ENCODE measurements around the gene ADAMTS18.

DNA sequence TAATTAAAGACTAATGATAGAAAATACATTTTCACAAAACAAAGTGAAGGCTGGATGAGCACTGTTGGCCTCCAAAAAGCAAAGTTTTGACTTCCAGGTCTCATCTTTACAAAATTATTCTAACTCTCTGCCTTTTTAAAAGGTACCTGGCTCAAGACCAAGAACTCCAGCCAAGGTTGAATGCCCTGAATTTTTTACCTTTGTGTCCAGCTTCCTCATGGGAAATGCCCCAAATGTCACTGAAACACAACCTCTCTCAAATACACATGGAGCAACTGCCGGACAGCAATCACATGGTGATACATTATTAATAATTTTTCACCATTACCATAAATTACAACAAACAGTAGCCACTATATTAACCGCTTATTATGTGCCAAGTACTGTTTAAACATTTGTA, 32.2 kb downstream of the ADAMTS18 start:
- TF ChIP-seq, protein P1, sequence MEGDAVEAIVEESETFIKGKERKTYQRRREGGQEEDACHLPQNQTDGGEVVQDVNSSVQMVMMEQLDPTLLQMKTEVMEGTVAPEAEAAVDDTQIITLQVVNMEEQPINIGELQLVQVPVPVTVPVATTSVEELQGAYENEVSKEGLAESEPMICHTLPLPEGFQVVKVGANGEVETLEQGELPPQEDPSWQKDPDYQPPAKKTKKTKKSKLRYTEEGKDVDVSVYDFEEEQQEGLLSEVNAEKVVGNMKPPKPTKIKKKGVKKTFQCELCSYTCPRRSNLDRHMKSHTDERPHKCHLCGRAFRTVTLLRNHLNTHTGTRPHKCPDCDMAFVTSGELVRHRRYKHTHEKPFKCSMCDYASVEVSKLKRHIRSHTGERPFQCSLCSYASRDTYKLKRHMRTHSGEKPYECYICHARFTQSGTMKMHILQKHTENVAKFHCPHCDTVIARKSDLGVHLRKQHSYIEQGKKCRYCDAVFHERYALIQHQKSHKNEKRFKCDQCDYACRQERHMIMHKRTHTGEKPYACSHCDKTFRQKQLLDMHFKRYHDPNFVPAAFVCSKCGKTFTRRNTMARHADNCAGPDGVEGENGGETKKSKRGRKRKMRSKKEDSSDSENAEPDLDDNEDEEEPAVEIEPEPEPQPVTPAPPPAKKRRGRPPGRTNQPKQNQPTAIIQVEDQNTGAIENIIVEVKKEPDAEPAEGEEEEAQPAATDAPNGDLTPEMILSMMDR (IDR thresholded peaks at IDR 0.05): no peak
- TF ChIP-seq POLR2A (IDR thresholded peaks at IDR 0.05) (no peak), EP300 (IDR thresholded peaks at IDR 0.05) (no peak)
